WTC11 (cell line): ENCODE data around the gene MARVELD3. TPM values are rescaled to one million over a fixed set of nuclear protein-coding genes. Genes with fewer than 3 reads are reported as not detected.
A peak's percentile ranks its signal among the peaks of the same experiment; 100 is the strongest.
"Not testable (repeated sequence)": the region's sequence is repeated elsewhere in the genome, so short reads cannot be mapped to it uniquely, and the experiment has no call there.

Experiments
- ATAC-seq: fragments of 200-7000 bp; cut with Tn5 transposase; 2 replicates; pipeline ENCODE4 v1.10.0; 2021; ENCODE audit warnings: mild to moderate bottlenecking, moderate library complexity
- CTCF ChIA-PET: fragments of 300-600 bp; sonication (Branson Sonifier 250); formaldehyde crosslinking; loops from one replicate; lab custom pipeline; 2021; ENCODE audit warnings: antibody characterized with exemption; lab: Charles Lee
- POLR2A ChIA-PET: fragments of 350-600 bp; sonication (Branson Sonifier 250); formaldehyde crosslinking; loops from one replicate; lab custom pipeline; 2021; ENCODE audit warnings: antibody characterized with exemption; lab: Charles Lee
- DNase-seq: peaks from one replicate; pipeline ENCODE4 v3.0.0; 2021; ENCODE audit warnings: low spot score
- H3K27ac Mint-ChIP-seq: 2 replicates; pipeline ENCODE4 v1.8.0; 2021; ENCODE audit warnings: mixed read lengths
- H3K27me3 Mint-ChIP-seq: 2 replicates; pipeline ENCODE4 v1.8.0; 2021; ENCODE audit warnings: low read depth, mild to moderate bottlenecking, moderate library complexity, mixed read lengths
- H3K36me3 Mint-ChIP-seq: 2 replicates; pipeline ENCODE4 v1.8.0; 2021; ENCODE audit warnings: mixed read lengths
- H3K4me1 Mint-ChIP-seq: 2 replicates; pipeline ENCODE4 v1.8.0; 2022; ENCODE audit warnings: mixed read lengths
- H3K4me3 Mint-ChIP-seq: 2 replicates; pipeline ENCODE4 v1.8.0; 2021; ENCODE audit warnings: mild to moderate bottlenecking, moderate library complexity, mixed read lengths
- H3K9me3 Mint-ChIP-seq: 2 replicates; pipeline ENCODE4 v1.8.0; 2021; ENCODE audit warnings: mixed read lengths
- FOXJ3 ChIP-seq: sonication (generic); formaldehyde crosslinking; IDR thresholded peaks from 2 replicates; pipeline ENCODE4 v1.9.0; 2021; ENCODE audit warnings: missing genetic modification reagents, mild to moderate bottlenecking, borderline replicate concordance
- FOXK1 ChIP-seq: sonication (generic); formaldehyde crosslinking; IDR thresholded peaks from 2 replicates; pipeline ENCODE4 v1.8.0; 2022; ENCODE audit warnings: mild to moderate bottlenecking, moderate library complexity, missing genetic modification reagents
- GABPB1 ChIP-seq: sonication (generic); formaldehyde crosslinking; IDR thresholded peaks from 2 replicates; pipeline ENCODE4 v1.8.1; 2023; ENCODE audit warnings: mild to moderate bottlenecking, missing genetic modification reagents
- MXD4 ChIP-seq: fragments of 250-450 bp; sonication (Bioruptor Pico); IDR thresholded peaks from 2 replicates; pipeline ENCODE4 v1.8.0; 2021; ENCODE audit warnings: mild to moderate bottlenecking, moderate library complexity, borderline replicate concordance
- MYBL2 ChIP-seq: sonication (generic); formaldehyde crosslinking; IDR thresholded peaks from 2 replicates; pipeline ENCODE4 v1.8.1; 2023; ENCODE audit warnings: mild to moderate bottlenecking, moderate library complexity, missing genetic modification reagents
- NR1H2 ChIP-seq: sonication (generic); formaldehyde crosslinking; IDR thresholded peaks from 2 replicates; pipeline ENCODE4 v1.9.0; 2021; ENCODE audit warnings: mild to moderate bottlenecking, moderate library complexity, missing genetic modification reagents
- SMAD3 ChIP-seq: sonication (generic); formaldehyde crosslinking; IDR thresholded peaks from 2 replicates; pipeline ENCODE4 v1.8.0; 2022; ENCODE audit warnings: missing genetic modification reagents, mild to moderate bottlenecking, borderline replicate concordance
- SMAD4 ChIP-seq: sonication (generic); formaldehyde crosslinking; IDR thresholded peaks from 2 replicates; pipeline ENCODE4 v1.8.0; 2022; ENCODE audit warnings: mild to moderate bottlenecking, missing genetic modification reagents
- SOX15 ChIP-seq: fragments of 250-450 bp; sonication (Bioruptor Pico); IDR thresholded peaks from 2 replicates; pipeline ENCODE4 v1.9.0; 2021; ENCODE audit warnings: mild to moderate bottlenecking
- TEAD4 ChIP-seq: sonication (generic); formaldehyde crosslinking; IDR thresholded peaks from 2 replicates; pipeline ENCODE4 v1.8.0; 2022; ENCODE audit warnings: mild to moderate bottlenecking, missing genetic modification reagents
- ZNF138 ChIP-seq: sonication (generic); formaldehyde crosslinking; conservative IDR thresholded peaks from 2 replicates; pipeline ENCODE4 v1.8.1; 2022; ENCODE audit warnings: mild to moderate bottlenecking, moderate library complexity, missing genetic modification reagents
- ZNF232 ChIP-seq: sonication (generic); formaldehyde crosslinking; IDR thresholded peaks from 2 replicates; pipeline ENCODE4 v1.8.0; 2022; ENCODE audit warnings: mild to moderate bottlenecking, missing genetic modification reagents
- ZNF423 ChIP-seq: fragments of 250-450 bp; sonication (Bioruptor Pico); IDR thresholded peaks from 2 replicates; pipeline ENCODE4 v2.1.2; 2022; ENCODE audit warnings: mild to moderate bottlenecking, moderate library complexity
- total RNA-seq: library from RNA; stranded (reverse); gene quantifications from 3 replicates; pipeline ENCODE4 v1.2.3, GENCODE V29; 2021
- TF ChIP-seq, protein P1 (sequence below): fragments of 200-600 bp; IDR thresholded peaks from 2 replicates; pipeline ENCODE4 v1.8.0; 2022; ENCODE audit warnings: antibody characterized with exemption
- TF ChIP-seq, protein P2 (sequence below): sonication (generic); formaldehyde crosslinking; IDR thresholded peaks from 2 replicates; pipeline ENCODE4 v1.8.0; 2022; ENCODE audit warnings: mild to moderate bottlenecking, missing genetic modification reagents
- TF ChIP-seq, protein P3 (sequence below): sonication (generic); formaldehyde crosslinking; IDR thresholded peaks from 2 replicates; pipeline ENCODE4 v1.8.1; 2023; ENCODE audit warnings: mild to moderate bottlenecking, missing genetic modification reagents, moderate library complexity
- TF ChIP-seq, protein P4 (sequence below): sonication (generic); formaldehyde crosslinking; IDR thresholded peaks from 2 replicates; pipeline ENCODE4 v1.8.0; 2022; ENCODE audit warnings: mild to moderate bottlenecking, missing genetic modification reagents
- TF ChIP-seq, protein P5 (sequence below): sonication (generic); formaldehyde crosslinking; IDR thresholded peaks from 2 replicates; pipeline ENCODE4 v1.8.1; 2023; ENCODE audit warnings: mild to moderate bottlenecking, moderate library complexity, missing genetic modification reagents
- TF ChIP-seq, protein P6 (sequence below): sonication (generic); formaldehyde crosslinking; IDR thresholded peaks from 2 replicates; pipeline ENCODE4 v1.8.1; 2022; ENCODE audit warnings: missing genetic modification reagents, borderline replicate concordance
- TF ChIP-seq, protein P7 (sequence below): sonication (generic); formaldehyde crosslinking; conservative IDR thresholded peaks from 2 replicates; pipeline ENCODE4 v1.8.1; 2023; ENCODE audit warnings: mild to moderate bottlenecking, low read depth, missing genetic modification reagents, moderate library complexity

MARVELD3 gene
- total RNA-seq, 1 experiment from 2014 or later = 30.0 TPM

DNA sequence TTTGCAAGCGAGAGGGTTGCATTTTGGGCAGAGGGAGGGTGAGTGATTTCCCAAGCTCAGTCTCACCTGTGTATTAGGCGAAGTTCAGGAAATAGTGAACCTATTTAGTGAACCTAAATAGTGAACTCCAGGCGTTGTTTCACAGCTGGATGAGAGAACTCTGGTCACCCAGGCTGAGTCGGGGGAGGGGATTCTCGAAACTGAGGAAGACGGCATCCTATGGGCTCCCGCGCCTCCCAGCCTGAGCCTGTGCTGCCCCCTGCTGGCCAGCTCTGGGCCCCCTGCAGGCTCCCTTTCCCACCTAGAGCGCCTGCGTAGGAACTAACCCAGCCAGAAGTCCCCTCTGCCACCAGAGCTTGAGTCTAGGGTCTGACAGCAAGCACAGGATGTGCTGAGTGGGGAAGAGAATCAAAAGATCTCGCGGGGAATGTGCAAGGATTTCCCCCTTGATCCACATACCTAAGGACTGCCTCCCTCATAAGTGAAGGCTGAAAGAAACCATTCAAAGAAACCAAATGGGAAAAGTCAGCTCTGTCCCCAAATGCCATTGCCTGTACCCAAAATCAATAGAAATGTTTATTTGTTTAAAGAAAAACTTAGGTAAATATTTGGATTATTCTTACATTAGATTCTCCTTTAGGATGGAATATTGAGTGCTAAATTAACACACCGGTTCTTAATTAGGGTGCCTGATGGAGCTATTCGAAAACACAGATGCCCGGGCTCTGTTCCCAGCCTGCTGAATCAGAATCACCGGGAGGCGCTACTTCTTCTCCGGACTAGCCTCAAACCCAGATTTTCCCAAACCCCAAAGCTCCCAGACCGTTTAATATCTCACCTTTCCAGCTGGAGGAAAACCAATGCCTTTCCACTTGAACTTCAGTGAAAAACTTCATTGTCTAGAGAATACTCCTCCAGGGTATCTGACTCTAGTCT is 14.8 kb upstream of the MARVELD3 start (continued):
- TF ChIP-seq SMAD3 (CRISPR knock-in tag) = no peak
- peak; percentile 82 for TF ChIP-seq GABPB1 (CRISPR knock-in tag)
- peak; percentile 63 for TF ChIP-seq ZNF423 (CRISPR knock-in tag)
- TF ChIP-seq, protein P1, sequence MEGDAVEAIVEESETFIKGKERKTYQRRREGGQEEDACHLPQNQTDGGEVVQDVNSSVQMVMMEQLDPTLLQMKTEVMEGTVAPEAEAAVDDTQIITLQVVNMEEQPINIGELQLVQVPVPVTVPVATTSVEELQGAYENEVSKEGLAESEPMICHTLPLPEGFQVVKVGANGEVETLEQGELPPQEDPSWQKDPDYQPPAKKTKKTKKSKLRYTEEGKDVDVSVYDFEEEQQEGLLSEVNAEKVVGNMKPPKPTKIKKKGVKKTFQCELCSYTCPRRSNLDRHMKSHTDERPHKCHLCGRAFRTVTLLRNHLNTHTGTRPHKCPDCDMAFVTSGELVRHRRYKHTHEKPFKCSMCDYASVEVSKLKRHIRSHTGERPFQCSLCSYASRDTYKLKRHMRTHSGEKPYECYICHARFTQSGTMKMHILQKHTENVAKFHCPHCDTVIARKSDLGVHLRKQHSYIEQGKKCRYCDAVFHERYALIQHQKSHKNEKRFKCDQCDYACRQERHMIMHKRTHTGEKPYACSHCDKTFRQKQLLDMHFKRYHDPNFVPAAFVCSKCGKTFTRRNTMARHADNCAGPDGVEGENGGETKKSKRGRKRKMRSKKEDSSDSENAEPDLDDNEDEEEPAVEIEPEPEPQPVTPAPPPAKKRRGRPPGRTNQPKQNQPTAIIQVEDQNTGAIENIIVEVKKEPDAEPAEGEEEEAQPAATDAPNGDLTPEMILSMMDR = peak; percentile 93
- TF ChIP-seq, protein P2, sequence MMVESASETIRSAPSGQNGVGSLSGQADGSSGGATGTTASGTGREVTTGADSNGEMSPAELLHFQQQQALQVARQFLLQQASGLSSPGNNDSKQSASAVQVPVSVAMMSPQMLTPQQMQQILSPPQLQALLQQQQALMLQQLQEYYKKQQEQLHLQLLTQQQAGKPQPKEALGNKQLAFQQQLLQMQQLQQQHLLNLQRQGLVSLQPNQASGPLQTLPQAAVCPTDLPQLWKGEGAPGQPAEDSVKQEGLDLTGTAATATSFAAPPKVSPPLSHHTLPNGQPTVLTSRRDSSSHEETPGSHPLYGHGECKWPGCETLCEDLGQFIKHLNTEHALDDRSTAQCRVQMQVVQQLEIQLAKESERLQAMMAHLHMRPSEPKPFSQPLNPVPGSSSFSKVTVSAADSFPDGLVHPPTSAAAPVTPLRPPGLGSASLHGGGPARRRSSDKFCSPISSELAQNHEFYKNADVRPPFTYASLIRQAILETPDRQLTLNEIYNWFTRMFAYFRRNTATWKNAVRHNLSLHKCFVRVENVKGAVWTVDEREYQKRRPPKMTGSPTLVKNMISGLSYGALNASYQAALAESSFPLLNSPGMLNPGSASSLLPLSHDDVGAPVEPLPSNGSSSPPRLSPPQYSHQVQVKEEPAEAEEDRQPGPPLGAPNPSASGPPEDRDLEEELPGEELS (CRISPR knock-in tag) = no peak
- TF ChIP-seq, all 79 proteins: peak for 5

DNA sequence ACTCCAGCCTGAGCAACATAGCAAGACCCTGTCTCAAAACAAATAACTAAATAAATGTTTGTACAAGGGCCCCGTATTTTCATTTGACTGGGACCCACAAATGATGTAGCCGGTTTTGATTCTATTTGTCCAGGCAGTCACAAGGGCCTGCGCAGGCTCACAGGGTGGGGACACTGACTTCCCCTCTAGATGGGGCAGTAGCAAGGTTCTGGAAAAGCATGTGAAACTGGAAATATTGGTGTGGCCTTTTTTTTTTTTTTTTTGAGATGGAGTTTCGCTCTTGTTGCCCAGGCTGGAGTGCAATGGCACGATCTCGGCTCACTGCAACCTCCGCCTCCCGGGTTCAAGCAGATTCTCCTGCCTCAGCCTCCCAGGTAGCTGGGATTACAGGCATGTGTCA is 11.0 kb upstream of the MARVELD3 start:
- not testable (repeated sequence) for ATAC-seq, H3K9me3 Mint-ChIP-seq, H3K4me1 Mint-ChIP-seq, H3K27me3 Mint-ChIP-seq, H3K27ac Mint-ChIP-seq, DNase-seq, H3K36me3 Mint-ChIP-seq, H3K4me3 Mint-ChIP-seq
- POLR2A ChIA-PET = interaction anchor here (0.7 kb wide), 1 partner anchor 29 kb away, joined by 3 read pairs; no protein-coding TSS in a partner anchor
- CTCF ChIA-PET = interaction anchor here (1.1 to 1.9 kb wide), 3 partner anchors 50 to 202 kb away, joined by 3 to 10 read pairs (median 5); no protein-coding TSS in a partner anchor

DNA sequence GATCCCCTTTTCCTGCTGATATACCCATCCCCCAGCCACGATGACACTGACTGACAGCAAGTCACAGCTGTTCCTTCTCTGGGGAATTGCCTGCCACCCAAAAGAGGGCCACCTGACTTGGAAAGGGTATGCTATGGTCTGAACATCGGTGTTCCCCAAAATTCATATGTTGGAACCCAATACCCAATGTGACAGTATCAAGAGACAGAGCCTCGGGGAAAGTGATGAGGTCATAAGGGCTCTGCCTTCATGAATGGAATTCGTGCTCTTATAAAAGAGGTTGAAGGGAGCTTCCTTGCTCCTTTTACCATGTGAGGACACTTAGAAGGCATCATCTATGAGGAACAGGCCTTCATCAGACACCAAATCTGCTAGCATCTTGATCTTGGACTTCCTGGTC is 7.6 kb upstream of the MARVELD3 start:
- Mint-ChIP-seq H3K9me3 (peaks cover 20% of the 10 kb centered on the region), H3K4me3 (no peak overlapping the region), H3K27ac (no peak overlapping the region), H3K27me3 (peaks cover 3% of the 10 kb centered on the region), H3K36me3 (no peaks in the 10 kb centered on the region), H3K4me1 (peaks cover 6% of the 10 kb centered on the region)
- TF ChIP-seq MYBL2 (CRISPR knock-in tag) = no peak
- TF ChIP-seq SOX15 (CRISPR knock-in tag) = no peak
- TF ChIP-seq, protein P3, sequence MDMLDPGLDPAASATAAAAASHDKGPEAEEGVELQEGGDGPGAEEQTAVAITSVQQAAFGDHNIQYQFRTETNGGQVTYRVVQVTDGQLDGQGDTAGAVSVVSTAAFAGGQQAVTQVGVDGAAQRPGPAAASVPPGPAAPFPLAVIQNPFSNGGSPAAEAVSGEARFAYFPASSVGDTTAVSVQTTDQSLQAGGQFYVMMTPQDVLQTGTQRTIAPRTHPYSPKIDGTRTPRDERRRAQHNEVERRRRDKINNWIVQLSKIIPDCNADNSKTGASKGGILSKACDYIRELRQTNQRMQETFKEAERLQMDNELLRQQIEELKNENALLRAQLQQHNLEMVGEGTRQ (CRISPR knock-in tag) = no peak
- TF ChIP-seq, protein P4, sequence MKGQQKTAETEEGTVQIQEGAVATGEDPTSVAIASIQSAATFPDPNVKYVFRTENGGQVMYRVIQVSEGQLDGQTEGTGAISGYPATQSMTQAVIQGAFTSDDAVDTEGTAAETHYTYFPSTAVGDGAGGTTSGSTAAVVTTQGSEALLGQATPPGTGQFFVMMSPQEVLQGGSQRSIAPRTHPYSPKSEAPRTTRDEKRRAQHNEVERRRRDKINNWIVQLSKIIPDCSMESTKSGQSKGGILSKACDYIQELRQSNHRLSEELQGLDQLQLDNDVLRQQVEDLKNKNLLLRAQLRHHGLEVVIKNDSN (CRISPR knock-in tag) = no peak
- TF ChIP-seq FOXK1 (CRISPR knock-in tag) = no peak
- no peak for TF ChIP-seq TEAD4 (CRISPR knock-in tag)
- TF ChIP-seq, protein P5, sequence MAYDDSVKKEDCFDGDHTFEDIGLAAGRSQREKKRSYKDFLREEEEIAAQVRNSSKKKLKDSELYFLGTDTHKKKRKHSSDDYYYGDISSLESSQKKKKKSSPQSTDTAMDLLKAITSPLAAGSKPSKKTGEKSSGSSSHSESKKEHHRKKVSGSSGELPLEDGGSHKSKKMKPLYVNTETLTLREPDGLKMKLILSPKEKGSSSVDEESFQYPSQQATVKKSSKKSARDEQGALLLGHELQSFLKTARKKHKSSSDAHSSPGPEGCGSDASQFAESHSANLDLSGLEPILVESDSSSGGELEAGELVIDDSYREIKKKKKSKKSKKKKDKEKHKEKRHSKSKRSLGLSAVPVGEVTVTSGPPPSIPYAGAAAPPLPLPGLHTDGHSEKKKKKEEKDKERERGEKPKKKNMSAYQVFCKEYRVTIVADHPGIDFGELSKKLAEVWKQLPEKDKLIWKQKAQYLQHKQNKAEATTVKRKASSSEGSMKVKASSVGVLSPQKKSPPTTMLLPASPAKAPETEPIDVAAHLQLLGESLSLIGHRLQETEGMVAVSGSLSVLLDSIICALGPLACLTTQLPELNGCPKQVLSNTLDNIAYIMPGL (CRISPR knock-in tag) = no peak
- TF ChIP-seq, protein P6, sequence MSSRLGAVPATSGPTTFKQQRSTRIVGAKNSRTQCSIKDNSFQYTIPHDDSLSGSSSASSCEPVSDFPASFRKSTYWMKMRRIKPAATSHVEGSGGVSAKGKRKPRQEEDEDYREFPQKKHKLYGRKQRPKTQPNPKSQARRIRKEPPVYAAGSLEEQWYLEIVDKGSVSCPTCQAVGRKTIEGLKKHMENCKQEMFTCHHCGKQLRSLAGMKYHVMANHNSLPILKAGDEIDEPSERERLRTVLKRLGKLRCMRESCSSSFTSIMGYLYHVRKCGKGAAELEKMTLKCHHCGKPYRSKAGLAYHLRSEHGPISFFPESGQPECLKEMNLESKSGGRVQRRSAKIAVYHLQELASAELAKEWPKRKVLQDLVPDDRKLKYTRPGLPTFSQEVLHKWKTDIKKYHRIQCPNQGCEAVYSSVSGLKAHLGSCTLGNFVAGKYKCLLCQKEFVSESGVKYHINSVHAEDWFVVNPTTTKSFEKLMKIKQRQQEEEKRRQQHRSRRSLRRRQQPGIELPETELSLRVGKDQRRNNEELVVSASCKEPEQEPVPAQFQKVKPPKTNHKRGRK (CRISPR knock-in tag) = no peak
- TF ChIP-seq, protein P7, sequence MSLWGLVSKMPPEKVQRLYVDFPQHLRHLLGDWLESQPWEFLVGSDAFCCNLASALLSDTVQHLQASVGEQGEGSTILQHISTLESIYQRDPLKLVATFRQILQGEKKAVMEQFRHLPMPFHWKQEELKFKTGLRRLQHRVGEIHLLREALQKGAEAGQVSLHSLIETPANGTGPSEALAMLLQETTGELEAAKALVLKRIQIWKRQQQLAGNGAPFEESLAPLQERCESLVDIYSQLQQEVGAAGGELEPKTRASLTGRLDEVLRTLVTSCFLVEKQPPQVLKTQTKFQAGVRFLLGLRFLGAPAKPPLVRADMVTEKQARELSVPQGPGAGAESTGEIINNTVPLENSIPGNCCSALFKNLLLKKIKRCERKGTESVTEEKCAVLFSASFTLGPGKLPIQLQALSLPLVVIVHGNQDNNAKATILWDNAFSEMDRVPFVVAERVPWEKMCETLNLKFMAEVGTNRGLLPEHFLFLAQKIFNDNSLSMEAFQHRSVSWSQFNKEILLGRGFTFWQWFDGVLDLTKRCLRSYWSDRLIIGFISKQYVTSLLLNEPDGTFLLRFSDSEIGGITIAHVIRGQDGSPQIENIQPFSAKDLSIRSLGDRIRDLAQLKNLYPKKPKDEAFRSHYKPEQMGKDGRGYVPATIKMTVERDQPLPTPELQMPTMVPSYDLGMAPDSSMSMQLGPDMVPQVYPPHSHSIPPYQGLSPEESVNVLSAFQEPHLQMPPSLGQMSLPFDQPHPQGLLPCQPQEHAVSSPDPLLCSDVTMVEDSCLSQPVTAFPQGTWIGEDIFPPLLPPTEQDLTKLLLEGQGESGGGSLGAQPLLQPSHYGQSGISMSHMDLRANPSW = no peak
- no peak for TF ChIP-seq ZNF232 (CRISPR knock-in tag)
- TF ChIP-seq FOXJ3 = no peak
- no peak for TF ChIP-seq MXD4 (CRISPR knock-in tag)
- TF ChIP-seq NR1H2 (CRISPR knock-in tag) = no peak
- no peak for TF ChIP-seq SMAD4 (CRISPR knock-in tag)
- TF ChIP-seq ZNF138 = no peak
- ChIA-PET CTCF (no interaction called here), POLR2A (no interaction called here)
- ATAC-seq = no peak
- no peak for DNase-seq
